HG03066 (cell line): Measurements from ENCODE around the gene SLC7A5.

Source experiments
- ATAC-seq: cut with Tn5 transposase; IDR thresholded peaks from one replicate; pipeline ENCODE4 v1.9.1; 2021; ENCODE audit warnings: low read depth; ENCODE audit not compliant: unreplicated experiment

The SLC7A5 gene

DNA sequence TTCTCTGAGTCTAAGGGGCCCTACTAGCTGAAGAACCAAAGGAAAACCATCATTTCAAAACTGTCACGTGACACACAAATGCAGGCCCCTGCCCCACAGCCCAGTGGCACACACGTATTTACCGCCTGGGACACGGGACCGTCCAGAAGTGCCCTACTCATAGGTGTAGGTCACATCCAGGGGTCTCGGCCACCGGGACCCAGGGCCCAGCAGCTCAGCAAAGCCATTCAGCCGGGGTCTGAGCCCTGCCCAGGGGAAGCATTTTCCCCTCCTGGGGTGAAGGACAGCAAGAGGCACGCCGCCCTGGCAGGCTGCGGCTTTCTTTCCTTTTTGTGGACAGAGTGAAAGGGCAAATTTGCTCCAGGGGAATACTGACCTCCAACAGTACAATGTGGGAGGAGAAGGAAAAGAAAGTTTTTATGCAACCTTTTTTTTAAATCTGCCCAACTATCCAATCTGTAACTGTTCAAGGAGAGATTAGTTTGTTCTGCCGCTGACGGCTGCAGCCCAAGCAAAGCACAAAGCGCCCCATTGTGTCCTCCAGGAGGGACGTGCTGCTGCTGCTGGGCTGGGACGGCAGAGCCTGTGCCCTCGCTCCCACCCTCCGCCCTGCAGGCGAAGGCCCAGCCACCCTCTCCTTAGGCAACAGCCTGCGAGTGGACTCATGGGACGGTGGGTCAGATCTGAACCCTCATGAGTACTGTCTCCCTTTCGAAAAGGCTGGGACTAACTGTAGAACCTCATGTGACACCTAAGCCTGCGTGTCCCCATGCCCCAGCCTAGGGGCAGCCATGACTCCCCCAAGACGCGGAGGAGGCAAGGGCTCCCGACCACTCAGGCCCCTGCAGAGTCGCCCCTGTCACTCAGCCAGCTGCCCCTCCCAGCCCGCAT, 21.3 kb downstream of the SLC7A5 start:
- no peak for ATAC-seq

DNA sequence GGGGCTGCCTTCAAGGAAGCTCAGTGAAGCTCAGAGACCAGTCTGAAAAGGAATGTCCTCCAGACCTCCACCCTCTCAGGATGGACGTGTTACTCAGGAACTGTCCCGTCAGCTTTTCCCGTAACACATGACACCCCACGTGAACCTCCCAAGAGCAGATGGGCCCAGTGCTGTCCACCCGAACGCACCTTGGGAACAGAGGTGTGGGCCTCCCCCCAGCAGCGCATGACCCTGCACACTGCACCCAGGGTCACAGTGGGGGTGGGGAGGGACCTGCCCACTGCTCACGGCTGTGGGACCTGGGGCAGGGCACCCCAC, 21.9 kb downstream of the SLC7A5 start:
- no peak for ATAC-seq

DNA sequence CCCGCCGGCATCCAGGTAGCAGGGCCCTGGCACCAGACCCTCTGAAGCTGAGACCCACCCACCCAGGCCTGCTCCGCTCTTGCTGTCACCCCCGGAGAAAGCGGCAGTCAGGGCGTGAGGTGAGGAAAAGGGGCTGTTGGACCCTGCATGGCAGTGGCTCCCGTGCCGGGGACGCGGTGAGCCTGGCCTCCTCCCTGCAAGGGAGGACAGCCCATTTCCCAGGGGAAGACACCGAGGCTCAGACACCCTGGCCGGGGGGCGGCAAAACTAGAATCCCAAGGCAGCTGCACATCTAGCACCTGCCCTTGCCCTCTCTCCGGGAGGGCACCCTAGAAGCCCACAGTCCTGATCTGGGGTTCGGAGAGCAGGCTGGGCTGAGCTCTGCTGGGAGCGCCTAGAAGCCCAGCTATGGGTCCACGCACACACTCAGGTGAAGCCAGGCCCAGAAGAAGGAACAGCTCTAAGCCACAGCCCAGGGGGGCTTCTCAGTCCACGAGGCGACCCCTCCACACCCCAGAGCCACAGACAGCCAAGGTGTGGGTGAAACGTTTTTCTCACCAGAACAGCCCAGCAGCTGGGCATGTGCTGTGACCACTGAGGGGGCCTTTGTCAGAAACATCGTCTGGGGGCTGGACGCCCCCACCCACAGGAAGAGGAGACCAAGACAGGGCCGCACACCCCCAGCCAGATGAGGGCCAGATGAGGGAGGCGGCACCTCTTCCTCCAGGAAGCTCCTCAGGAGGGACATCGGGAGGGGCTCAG, 22.4 kb downstream of the SLC7A5 start:
- no peak for ATAC-seq

DNA sequence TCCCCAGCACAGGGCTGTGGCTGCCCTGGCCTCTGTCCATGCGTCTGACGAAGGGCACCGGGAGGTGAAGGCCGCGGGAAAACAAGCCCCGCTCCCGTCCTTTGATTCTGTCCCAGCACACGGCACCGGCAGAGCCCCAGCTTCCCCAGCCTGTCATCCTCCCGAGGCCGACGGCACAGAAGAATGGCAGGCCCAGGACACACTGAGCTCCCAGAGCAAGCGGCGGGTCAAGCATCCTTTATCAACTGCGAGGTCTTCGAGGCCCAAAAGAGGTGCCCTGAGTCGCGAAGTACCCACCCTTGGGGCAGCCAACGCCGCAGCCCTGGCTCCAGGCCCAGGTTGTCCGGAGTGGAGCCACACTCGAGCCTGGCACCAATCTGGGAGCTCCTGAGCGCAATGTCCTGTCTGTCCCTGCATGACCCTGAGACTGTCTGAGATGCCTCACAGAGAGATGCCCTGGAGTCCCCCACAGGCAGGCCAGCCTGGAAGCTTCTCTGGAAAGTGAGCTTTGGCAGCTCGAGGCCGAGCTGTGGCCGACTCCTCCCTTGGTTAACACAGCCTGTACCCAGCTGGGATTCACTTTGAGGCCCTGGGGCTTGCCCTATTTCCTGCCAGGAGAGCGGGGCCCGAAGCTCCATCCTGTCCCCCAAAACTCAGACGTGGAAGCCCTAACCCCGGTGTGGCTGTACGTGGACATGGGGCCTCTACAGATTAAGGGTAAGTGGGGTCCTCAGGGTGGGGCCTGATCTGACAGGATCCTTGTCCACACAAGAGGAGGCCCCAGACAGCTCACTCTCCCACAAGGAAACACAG, 23.3 kb downstream of the SLC7A5 start:
- ATAC-seq = no peak

DNA sequence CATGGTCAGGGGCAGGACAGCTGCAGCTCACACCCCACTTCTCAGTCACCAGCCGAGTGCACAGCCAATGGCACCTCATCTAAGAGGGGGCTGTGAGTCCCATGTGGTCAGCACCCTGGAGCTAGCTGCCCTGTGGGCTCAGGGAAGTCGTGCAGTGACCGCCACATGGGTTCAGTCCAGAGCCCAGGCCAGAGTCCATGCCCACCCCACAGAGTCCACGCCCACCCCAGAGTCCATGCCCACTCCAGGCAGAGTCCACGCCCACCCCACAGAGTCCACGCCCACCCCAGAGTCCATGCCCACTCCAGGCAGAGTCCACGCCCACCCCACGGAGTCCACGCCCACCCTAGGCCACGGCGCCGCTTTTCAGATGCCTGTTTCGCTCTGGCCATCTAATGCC, 24.1 kb downstream of the SLC7A5 start:
- ATAC-seq = no peak

DNA sequence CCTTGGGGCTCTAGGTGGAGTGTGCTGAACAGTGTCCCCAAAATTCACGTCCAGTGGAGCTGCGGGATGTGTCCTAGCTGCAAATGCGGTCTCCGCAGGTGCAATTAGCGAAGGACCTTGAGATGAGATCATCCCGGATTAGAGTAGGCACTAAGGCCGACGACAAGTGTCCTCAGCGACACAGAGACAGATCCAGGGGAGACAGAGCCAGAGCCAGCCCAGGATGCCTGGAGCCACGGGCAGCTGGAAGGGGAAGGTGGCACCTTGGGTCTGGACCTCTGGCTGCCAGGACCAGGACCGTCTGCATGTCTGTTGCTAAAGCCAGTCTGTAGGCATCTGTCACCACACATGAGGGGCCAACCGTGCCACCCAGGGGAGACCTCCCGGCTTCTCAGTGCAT, 24.5 kb downstream of the SLC7A5 start:
- ATAC-seq = no peak

DNA sequence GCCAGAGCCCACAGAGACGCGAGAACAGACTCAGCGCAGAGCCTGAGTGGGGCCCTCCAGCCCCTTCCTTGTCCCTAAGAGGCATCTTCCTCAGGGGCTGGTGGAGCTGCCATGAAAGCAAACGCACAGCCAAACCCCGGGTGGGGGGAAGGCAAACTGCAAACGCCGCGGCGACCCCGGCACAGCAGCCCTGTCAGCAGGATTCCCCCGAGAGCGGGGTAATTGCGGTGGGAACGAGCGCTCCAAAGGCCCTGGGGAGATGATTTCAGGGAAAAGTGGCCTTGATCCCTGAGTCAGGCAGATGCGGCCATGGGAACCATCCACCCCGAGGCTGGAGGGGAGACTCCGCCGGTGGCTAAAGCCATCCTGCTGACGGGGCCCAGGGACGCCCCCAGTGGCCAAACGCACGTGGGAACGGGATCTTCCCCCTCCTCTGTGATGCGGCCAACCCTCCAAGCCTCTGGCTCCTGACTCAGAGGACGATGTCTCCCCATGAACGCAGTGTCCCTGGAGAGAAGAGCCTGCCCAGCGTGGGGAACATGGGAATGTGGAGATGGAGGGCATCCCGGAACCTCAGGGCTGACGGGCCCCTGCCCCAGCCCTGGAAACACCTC, 25.1 kb downstream of the SLC7A5 start:
- no peak for ATAC-seq

DNA sequence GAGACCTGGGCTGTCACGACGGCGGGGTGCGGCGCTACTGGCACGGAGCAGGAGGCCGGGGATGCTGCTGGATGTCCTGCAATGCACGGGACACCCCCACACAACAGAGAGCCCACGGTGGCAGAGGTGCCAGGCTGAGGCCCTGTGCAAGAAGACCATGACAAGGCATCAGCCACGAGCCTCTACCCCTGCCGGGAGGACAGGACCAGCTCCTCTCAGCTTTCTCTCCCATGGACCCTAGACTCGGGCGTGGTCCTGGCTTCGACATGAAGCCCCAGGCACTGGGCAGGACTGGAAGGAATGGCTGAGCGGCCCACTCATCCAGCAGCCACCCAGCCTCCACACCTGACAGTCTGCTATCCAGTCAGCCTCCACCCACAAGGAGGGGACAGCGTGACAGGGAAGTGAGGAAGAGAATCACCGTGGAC, 25.6 kb downstream of the SLC7A5 start:
- no peak for ATAC-seq

DNA sequence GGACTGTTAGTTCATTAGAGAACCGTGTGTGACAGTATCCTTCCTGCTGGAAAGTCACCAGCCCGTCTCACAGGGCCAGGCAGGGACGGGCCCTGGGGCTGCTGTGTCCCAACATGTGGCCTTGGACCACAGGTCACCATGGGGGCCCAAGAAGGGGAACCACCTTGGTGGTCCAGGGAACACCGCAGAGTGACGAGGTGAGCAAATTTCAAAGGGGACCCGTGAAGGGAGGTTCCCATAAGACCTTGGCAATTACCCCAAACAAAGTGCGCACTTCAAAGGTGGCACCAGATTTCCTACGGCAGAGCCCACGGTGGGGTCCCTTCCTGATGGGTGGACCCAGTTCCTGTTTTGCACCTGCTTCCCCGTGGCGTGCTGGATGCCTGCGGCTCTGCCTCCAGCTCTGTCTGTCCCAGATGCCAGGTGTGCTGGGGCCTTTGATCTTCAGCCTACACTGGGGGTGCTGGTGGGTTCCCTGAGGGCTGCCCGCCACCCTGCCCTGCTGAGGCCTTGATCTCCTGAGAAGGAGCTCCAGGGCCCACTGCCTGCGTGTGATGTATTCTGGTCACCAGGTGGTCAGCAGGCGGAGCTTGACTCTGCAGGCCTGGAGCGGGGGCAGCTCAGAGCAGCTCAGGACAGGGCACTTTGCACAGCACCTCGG, 27.0 kb downstream of the SLC7A5 start:
- ATAC-seq = no peak

DNA sequence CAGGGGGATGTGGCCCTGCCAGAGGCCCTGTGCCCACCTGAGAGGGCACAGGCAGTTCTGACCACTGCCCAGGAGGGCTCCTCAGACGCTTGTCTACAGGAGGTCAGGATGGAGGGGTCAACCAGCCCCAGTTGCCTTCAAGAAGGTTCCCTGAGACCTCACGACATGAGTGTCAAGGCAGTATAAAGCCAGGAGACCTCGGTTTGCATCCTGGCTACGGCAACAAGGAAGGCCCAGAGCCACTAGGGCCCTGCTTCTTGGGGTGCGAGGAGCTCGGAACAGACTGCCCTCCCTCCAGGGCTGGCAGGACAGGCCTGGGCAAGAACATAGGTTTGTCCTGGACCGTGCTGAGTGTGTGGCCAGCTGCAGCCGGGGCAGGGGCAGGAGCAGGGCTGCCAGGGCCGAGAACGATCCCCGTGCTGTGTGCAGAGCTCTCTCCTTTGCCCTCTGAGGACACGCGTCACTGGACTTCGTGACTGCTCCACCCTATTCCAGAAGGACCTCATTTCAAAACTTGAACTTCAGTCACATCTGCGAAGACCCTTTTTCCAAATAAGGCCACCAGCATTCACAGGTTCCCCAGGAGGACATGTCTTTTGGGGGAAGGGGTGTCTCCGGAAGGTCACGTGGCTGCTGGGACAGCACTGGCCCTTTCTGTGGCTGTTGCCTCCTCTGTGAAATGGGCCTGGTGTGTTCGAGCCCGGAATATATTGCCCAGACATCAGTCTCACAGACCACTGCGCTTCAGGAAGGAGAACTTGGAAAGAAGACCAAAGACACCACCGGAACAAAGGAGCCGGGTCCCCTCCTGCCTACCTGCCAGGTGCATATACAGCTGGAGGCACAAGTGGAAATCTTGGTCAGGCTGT, 27.7 kb downstream of the SLC7A5 start:
- no peak for ATAC-seq

DNA sequence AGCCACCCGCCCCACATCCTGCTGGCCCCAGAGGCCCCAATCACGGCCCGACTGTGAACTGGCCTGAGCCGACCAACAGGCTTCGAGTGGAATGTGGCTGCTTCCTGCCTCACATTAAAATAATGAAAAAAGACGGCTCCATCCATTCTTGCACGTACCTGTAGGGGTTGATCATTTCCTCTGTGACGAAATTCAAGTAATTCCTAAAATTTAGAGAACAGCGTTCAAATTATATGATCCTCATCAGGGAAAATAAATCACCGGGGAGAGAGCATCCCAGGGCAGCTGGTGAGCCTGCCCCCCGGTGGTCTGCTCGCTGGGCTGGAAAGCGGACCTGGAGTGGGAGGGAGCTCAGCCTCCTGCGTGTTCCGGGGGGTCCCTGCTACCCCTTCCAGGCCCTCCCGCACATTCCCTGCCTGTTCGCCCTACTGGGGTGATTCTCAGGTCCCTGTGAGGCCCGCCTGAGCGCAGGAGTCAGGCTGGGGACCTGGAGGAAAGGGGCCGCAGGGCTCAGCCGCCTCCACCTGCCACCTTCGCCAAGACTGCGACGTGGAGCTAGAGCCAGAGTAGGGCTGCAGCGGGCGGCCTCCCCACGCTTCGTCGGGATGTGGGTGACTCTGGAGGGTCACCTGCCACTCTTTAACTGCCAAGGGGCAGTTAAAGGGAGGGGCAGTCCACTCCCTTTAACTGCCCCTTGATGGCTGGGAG, 28.9 kb downstream of the SLC7A5 start:
- ATAC-seq = no peak

DNA sequence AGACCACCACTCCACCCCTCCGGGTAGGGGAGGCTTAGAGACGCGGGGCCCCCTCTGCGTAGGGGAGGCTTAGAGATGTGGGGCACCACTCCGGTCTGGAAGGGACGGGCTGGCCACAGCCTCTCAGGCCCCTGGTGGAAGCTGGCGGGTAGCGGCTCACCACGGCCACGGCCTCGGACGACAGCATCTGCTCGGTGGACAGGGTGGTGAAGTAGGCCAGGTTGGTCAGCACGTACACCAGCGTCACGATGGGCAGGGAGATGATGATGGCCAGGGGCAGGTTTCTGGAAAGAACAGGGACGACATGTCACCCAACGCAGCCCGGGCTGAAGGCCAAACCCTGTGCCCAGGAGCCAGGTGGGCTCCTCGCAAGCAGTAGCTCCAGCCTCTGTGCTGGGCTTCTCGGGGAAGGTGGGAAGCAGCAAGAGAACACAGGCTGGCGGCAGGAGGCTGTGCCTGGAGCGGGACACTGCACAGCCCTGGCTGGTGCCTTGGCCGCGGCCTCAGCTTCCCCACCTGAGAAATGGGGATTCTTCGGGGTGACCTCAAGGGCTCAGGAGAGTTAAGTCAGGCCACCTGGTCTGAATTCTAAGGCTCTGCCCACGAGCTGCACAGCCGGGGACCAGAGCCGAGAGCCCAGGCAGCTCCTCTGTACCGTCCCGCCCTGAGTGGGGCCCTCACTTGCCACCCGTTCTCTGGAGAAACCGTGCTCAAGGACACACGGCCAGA, 29.6 kb downstream of the SLC7A5 start:
- no peak for ATAC-seq

DNA sequence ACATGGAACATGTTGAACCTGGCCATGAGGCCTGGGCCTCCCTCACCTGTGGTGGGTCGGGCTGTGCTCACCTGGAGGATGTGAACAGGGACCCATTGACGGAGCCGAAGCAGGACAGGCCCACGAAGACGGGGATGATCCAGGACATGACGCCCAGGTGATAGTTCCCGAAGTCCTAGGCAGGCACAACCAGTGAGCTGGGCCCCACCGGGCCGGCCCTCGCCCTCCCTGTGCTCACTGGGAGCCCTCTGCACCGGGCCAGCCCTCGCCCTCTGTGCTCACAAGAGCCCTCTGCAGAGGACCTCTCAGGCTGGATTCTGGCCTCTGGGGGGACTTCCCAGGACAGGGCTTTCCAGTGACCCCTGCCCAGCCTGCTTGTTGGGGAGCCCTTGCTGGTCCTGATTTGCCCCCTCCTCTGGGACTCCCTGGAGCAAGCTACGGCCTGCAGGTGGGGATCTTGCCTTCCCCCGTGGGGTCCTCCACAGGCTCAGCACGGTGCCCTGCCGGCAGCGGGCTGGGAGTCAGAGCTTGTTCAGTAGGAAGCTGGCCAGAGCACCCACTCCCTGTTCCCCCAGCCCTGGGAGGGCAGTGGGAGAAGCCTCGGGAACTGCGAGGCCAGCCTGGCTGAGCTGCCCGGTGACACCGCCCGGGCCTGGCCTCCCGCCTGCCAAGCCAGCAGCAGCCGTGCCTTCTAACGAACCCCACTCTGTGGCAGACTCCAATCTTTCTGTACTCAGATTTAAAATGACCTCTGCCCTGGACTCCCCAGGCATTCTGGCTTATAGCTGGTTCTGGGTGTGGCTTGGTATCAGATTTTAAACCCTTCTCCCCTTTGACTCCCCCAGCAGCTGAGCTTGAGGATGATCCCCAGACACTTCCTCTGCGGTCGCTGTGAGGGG, 30.4 kb downstream of the SLC7A5 start:
- no peak for ATAC-seq

DNA sequence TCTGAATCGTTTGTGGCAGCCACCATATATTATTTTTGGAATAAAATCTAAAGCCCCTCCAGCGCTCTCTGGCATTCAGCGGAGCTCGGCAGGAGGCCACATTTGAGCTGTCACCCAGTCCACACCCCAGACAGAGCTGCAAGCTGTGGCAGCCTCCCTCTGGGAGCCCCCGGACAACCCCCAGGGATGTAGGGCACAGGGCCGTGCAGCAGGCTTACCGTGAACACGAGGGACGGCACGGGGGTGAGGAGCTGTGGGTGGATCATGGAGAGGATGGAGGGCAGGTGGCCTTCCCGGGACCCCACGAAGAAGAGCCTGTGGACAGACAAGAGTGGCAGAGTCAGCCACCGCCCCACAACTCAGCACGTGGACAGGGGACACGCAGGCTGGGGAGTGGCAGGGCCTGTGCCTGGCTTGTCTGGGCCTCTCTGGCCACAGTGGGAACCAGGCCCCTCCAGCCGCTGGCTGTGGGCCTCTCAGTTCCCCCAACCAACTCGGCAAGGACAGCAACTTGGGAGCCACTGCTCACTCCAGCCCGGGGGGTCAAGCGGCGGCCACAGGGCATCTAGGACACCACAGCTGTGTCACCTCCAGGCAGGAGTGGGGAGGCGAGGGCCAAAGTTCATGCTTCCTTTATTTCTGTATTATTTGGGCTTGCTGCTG, 31.5 kb downstream of the SLC7A5 start:
- no peak for ATAC-seq

DNA sequence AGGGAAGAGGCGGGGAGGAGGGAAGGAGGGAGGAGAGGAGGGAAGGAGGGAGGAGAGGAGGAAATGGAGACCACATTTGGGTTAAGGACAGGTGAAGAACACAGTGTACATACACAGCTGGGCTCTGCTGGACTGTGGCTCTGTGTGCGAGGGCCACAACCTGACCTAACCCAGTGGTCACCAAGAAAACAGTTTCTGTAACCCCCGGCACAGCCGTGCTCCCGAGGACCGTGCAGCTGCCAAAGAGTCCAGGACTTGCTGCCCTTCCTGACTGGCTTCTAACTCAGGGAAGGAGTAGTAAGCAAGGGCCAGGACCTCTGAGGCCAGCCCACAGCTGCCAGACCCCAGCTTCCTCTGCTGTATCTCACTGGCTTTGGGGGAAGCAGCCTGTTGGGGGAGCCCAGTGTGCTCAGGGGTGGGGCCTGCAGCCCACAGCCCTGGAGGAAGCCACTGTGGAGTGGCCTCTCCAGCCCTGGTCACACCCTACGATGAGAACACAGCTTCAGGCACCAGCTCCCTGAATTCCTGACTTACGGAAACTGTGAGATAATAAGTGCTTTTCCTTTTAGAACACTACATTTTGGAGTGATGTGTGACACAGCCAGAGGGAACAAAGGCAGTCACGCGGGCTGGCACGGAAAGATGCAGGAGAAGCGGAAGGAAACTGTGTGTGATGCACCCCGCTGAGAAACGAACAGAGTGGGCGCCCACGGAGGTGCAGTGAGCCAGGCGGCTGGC, 32.3 kb downstream of the SLC7A5 start:
- ATAC-seq = no peak

DNA sequence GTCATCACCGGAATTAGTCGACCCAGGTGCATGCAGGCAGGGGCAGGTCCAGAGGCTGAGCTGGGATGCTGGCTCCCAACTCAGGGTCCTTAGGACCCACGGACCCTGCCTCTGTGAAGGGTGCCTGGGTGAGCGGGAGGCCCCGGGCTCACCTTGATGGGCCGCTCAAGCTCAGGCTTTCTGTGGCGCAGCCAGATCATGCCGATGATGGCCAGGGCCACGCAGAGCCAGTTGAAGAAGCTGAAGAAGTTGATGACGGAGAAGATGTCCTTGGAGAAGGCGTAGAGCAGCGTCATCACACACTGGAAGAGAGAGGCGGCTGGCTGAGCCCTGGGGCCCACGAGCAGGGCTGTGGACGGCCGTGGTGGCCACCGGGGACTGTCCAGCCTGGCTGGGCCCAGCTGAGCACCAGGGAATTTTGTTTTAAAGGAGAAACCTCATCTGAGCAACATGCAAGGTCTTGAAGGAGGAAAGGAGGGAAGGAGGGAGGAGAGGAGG, 32.9 kb downstream of the SLC7A5 start:
- ATAC-seq = no peak
